HL-60 (cell line): ENCODE results near the gene WNK1.

Experiments used
- DNase-seq, 2 experiments: peaks; one replicate each; pipeline ENCODE4 v3.0.0-alpha.2; 2010 to 2020; ENCODE audit warnings: low read depth in 1 of 2, low spot score in 1 of 2
- H3K27ac ChIP-seq: fragments of 250-450 bp; sonication (Bioruptor Pico); replicated peaks from 2 replicates; pipeline ENCODE4 v1.5.1; 2020; ENCODE audit warnings: mild to moderate bottlenecking, moderate library complexity
- H3K27me3 ChIP-seq: fragments of 250-450 bp; sonication (Bioruptor Pico); 2 replicates; pipeline ENCODE4 v1.5.1; 2021; ENCODE audit warnings: mild to moderate bottlenecking, moderate library complexity; ENCODE audit not compliant: insufficient read depth, poor library complexity, severe bottlenecking
- H3K4me3 ChIP-seq: replicated peaks from 2 replicates; pipeline ENCODE4 v1.5.1; 2011; ENCODE audit warnings: mild to moderate bottlenecking, control low read depth, low read length; ENCODE audit not compliant: insufficient read depth
- GABPA ChIP-seq: IDR thresholded peaks from 2 replicates; pipeline ENCODE4 v1.6.1; 2012; ENCODE audit warnings: low read depth
- POLR2AphosphoS5 ChIP-seq: IDR thresholded peaks from 2 replicates; pipeline ENCODE4 v1.6.1; 2012; ENCODE audit warnings: low read depth
- SPI1 ChIP-seq: IDR thresholded peaks from 2 replicates; pipeline ENCODE4 v1.6.1; 2012; ENCODE audit warnings: low read depth, mild to moderate bottlenecking, borderline replicate concordance
- TF ChIP-seq, protein P1 (sequence below): IDR thresholded peaks from 2 replicates; pipeline ENCODE4 v1.6.1; 2012; ENCODE audit warnings: low read depth; ENCODE audit not compliant: insufficient replicate concordance
- TF ChIP-seq, protein P2 (sequence below): IDR thresholded peaks from one replicate; pipeline ENCODE4 v1.5.1; 2011; ENCODE audit warnings: low read length, control low read depth, inconsistent platforms; ENCODE audit not compliant: insufficient read depth

The WNK1 gene

DNA sequence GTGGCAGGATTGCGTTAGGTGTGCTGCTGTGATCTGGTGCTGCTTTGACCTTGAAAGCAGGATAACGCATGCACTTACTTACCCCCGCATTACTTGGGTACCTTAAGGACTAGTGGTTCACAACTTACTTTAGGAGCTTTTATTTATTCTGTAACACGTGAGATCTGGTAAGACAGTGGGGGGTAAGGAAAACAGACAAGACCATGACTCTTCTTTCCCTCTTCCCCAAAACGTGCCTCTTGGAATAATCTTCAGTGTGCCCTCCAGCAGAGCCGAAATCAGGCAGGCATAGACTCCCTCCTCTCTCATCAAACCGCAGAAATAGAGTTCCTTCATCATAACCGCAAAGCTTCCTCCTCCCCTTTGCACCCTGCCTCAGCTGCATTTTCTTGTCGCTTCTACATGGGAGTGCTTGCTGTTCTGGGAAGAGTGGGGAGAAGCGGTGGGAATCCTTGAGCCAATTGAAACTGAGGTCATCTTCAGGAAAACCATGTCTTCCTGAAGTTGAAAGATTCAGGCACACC, 153.7 kb downstream of the WNK1 start:
- peak overlapping the region; percentile 89 for H3K27ac ChIP-seq
- DNase-seq = peak; percentile 52 to 83
- TF ChIP-seq GABPA (no peak), POLR2AphosphoS5 (peak; percentile 46; the same call in 1 of the 2 replicates), SPI1 (peak; percentile 61; the same call in 1 of the 2 replicates)
- TF ChIP-seq, protein P1, sequence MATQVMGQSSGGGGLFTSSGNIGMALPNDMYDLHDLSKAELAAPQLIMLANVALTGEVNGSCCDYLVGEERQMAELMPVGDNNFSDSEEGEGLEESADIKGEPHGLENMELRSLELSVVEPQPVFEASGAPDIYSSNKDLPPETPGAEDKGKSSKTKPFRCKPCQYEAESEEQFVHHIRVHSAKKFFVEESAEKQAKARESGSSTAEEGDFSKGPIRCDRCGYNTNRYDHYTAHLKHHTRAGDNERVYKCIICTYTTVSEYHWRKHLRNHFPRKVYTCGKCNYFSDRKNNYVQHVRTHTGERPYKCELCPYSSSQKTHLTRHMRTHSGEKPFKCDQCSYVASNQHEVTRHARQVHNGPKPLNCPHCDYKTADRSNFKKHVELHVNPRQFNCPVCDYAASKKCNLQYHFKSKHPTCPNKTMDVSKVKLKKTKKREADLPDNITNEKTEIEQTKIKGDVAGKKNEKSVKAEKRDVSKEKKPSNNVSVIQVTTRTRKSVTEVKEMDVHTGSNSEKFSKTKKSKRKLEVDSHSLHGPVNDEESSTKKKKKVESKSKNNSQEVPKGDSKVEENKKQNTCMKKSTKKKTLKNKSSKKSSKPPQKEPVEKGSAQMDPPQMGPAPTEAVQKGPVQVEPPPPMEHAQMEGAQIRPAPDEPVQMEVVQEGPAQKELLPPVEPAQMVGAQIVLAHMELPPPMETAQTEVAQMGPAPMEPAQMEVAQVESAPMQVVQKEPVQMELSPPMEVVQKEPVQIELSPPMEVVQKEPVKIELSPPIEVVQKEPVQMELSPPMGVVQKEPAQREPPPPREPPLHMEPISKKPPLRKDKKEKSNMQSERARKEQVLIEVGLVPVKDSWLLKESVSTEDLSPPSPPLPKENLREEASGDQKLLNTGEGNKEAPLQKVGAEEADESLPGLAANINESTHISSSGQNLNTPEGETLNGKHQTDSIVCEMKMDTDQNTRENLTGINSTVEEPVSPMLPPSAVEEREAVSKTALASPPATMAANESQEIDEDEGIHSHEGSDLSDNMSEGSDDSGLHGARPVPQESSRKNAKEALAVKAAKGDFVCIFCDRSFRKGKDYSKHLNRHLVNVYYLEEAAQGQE = peak; percentile 42
- no peaks in the 10 kb centered on the region for H3K27me3 ChIP-seq
- H3K4me3 ChIP-seq = no peak overlapping the region

DNA sequence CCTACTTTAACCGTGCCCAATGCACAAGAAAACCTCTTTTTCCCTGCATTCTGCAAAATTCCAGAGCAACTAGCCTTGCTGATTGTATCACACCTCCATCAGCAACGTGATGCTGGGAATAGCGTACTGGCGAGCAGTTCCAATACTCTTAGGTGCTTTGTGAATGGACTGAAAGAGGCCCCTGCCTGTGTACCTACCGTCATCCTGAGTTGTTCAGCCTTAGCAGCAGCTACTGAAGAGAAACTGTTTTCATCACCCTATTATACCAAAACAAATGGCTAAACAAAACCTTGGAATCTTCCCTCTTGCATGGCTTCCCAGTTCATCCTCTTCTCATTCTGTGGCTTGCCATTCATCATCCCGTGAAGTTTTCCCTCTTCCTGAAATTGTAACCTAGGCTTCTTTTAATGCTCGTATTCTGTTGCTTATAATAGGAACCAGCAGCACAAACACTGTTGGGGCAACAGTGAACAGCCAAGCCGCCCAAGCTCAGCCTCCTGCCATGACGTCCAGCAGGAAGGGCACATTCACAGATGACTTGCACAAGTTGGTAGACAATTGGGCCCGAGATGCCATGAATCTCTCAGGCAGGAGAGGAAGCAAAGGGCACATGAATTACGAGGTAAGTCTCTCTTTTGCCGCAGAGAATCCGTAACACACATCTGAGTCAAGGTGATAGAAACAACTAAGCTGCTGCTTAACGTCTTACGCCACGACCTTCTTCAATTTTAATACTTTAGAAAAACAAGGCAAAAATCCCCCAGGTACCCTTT, 155.2 kb downstream of the WNK1 start:
- Histone ChIP-seq H3K27ac (no peak overlapping the region), H3K27me3 (no peaks in the 10 kb centered on the region), H3K4me3 (no peak overlapping the region)
- no peak for TF ChIP-seq SPI1
- TF ChIP-seq POLR2AphosphoS5 = no peak
- DNase-seq = no peak

DNA sequence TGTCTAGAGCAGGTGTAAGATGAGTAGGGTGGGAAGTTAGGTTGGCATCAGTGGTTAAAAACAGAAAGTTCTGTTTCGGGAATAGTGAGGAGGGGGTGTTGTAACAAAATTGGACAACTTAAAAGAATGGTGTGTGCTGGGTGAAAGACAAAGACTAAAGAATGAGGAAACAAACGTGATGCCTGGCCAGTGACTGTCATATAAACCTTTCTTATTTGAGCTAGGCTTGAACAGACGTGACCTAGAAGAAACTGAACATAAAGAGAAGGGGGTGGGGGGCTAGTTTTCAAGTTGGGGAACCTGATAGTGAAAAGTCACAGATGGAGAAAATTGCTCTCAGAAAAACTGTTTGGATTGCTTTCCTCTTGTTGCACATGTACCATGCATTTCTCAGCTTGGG, 157.5 kb downstream of the WNK1 start:
- Histone ChIP-seq H3K4me3 (no peak overlapping the region), H3K27ac (no peak overlapping the region), H3K27me3 (no peaks in the 10 kb centered on the region)
- DNase-seq = no peak
- no peak for TF ChIP-seq POLR2AphosphoS5
- no peak for TF ChIP-seq GABPA
- TF ChIP-seq, protein P1 = no peak
- TF ChIP-seq, protein P2, sequence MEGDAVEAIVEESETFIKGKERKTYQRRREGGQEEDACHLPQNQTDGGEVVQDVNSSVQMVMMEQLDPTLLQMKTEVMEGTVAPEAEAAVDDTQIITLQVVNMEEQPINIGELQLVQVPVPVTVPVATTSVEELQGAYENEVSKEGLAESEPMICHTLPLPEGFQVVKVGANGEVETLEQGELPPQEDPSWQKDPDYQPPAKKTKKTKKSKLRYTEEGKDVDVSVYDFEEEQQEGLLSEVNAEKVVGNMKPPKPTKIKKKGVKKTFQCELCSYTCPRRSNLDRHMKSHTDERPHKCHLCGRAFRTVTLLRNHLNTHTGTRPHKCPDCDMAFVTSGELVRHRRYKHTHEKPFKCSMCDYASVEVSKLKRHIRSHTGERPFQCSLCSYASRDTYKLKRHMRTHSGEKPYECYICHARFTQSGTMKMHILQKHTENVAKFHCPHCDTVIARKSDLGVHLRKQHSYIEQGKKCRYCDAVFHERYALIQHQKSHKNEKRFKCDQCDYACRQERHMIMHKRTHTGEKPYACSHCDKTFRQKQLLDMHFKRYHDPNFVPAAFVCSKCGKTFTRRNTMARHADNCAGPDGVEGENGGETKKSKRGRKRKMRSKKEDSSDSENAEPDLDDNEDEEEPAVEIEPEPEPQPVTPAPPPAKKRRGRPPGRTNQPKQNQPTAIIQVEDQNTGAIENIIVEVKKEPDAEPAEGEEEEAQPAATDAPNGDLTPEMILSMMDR = no peak
- TF ChIP-seq SPI1 = no peak

DNA sequence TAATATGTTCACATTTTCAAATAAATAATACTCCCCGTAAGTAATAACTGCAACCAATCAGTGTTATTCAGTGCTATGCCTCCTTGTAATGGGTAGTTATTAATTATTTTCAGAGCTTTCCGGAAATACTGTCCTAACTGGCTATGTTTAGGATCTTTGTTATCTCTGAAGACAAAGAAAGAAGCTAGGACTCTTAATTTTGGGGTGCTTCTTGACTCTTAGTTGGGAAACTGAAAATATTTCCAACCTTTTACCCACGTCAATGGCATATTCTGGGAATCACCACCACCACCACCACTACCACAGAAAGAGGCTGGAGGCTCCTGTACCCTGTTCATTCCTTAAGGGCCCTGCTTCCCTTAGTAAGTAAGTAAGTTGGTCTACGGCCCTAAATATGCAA, 158.0 kb downstream of the WNK1 start:
- H3K27me3 ChIP-seq = no peaks in the 10 kb centered on the region
- no peak overlapping the region for H3K27ac ChIP-seq
- no peak for DNase-seq
- no peak overlapping the region for H3K4me3 ChIP-seq
- TF ChIP-seq, protein P1 = no peak
- TF ChIP-seq POLR2AphosphoS5 (no peak), SPI1 (no peak), GABPA (no peak)
- TF ChIP-seq, protein P2 = no peak
